Frontal cortex (tissue), 4 donors: ENCODE data around the gene SARDH. TPM values are rescaled to one million over a fixed set of nuclear protein-coding genes. Genes with fewer than 3 reads are reported as not detected.
"Not testable (repeated sequence)": the region's sequence is repeated elsewhere in the genome, so short reads cannot be mapped to it uniquely, and the experiment has no call there.

Source experiments
- DNase-seq, 2 donors: peaks; one replicate each; pipeline ENCODE4 v3.0.0; 2012; ENCODE audit warnings: low spot score in 2 of 2
- FAIRE-seq: peaks from 2 replicates; lab custom pipeline; 2012; peaks lifted over from hg19 to GRCh38; lab: Jason Lieb, UNC
- total RNA-seq: library from RNA; depleted of rRNA; stranded (reverse); fragments of >200 nt; gene quantifications from one replicate; pipeline ENCODE4 v1.2.3, GENCODE V29; 2014
- donor health status: control.
- donor health status: control.
- donor health status: control.

Gene SARDH
- total RNA-seq, 1 donor from 2014 or later: 1.6 TPM

DNA sequence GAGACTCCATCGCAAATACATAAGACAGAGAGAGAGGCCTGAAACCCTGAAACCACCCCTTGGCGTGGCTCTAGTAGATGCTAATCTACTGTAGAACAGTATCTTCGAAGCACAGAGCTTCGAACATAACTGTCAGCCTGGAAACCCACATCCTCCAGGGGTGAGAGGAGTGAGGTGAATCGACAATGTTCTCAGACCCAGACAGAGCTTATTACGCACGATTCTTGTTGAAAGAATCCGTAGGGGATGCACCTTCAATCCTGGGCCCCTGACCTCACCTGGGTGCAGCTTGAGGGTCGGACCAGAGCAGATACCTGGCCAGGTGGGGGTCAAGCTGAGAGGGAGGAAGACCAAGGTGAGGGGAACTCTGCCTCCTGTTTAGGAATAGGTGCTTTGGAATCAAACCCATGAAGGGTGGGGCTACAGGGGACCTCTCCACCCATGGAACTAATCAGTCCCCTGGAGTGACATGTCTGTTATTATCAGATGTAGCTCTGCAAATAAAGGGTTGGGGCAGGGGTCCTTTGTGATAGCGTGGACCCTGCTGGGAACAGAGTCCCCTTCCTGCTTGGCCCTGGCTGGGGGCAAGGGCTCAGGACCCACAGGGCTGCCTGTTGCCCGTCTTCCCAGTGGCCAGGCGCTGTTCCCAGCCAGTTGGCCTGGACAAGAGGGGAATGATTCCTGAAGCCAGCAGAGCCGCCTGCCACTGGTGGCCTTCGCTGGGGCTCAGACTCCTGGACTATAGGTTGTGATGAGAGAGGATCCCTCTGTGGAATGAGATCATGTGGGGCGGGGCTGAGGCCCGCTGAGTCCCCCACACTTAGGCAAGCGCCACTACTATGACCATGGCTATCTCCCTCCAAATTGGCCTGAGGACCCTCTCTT, 60.8 kb downstream of the SARDH start:
- FAIRE-seq (no peak), DNase-seq (no peak)

DNA sequence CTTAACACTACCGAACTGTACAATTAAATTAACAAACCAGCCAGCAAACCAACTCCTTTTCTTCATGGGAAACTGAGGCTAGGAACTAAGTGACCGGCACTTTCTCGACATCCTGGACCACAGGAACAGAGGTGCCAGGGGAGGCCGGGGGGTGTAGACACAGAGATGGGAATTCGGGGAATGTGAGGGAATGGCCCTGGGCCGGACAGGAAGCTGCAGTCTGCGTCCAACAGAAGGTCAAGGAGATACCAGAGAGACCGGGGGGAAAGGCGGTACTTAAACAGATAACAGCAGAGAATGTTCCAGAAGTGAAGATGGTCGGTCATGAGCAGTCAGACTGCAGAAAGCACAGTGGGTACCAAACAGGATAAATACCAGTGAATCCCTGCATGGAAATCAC, 61.7 kb downstream of the SARDH start:
- DNase-seq (no peak), FAIRE-seq (no peak)

DNA sequence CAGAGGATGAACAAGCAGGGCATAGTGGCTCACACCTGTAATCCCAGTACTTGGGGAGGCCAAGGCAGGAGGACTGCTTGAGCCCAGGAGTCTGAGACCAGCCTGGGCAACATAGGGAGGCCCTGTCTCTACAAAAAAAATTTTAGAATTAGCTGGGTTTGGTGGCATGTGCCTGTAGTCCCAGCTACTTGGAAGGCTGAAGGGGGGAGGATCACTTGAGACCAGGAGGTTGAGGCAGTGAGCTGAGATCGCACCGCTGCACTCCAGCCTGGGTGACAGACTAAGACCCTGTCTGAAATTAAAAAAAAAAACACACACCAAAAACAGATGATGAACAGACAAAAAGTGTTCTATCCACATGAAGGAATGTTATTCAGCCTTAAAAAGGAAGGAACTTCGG, 62.4 kb downstream of the SARDH start:
- DNase-seq, FAIRE-seq: not testable (repeated sequence)

DNA sequence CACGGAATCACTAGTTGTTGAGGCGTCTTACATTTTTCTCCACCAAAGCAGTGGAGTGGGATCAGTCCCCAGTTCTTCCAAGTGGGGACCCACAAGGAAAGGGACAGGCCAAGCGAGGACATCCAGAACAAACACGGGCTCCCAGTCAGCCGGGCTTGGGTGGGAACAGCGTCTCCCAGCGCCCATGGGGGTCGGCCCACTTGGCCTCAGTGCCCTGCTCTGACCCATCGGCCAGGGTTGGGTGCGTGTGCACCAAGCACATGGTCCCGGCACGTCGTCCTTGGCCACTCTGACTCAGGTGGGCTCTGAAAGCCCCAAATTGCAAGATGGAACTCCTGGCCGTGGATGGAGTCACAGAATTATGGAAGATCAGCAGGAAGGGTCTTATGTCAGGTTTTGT, 64.1 kb downstream of the SARDH start:
- no peak for DNase-seq
- no peak for FAIRE-seq

DNA sequence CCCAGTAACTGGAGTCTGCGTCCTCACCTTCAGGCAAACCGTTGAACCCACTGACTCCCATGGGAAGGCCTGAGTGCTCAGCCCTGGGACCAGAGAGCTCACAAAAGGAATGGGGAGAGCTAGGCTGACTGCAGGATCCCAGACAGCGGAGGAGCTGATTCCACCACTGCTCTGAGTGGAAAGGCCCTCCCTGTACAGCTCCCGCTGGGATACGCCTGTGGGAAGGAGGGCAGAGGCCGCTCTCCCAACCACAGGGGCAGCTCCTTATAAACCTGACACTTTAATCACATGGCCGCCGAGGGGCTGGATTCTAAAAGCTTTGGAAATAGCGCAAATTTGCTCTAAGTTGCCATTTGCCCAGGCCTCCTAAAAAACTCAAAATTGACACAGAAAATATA, 64.9 kb downstream of the SARDH start:
- no peak for FAIRE-seq

DNA sequence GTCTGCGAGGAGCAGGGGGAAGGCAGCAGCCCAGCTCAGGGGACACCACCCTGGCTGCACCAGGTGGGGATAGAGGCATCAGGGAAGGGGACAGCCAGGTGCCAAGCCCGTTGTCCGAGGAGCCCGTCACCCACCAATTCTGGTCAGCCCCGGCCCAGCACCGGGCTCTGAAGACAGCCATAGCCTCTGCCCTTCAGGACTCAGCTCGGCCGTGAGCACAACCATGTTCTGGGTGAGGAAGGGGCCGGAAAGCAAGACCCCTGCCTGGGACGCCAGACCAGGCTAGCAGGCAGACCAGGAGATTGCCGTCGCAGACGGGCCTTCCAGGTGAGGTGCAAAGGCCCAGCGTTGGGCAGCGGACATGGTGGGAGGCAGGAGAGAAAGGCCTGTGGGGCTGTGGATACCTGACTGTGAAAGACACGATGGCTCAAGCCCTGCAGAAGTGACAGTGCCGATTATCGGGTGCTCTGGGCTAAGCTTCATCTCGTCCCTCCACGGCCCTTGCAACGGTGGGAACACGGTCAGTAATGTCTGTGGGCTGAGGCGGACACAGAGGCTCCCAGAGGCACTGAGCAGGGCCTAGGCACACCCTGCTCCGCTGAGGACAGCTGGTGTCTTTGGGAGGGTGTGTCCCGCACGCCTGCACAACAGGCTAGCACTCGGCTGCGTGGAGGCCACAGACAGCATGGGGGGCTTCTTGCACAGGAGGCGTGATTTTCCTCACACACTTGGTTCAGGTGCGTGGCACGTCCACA, 65.5 kb downstream of the SARDH start:
- FAIRE-seq (no peak), DNase-seq (no peak)

More for the DNA sequence above, 64.9 kb downstream of the SARDH start:
- no peak for DNase-seq

DNA sequence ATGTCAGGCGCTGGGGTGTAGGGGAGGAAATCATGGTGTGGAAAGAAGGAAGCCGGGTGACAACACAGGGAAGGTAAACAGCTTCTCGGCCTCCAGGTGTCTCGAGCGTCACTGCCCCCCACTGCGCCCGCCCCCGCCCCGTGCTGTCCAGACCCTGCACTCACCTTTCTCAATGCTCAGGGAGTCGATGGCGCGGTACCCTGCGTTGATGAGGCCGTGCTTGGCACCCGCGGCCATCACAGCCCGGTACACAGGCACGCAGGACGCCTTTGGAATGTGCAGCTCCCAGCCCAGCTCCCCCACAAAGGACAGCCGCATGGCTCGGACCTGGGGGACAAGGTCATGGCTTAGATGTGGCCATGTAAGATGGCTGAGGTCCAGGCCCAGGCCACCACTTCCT, 66.8 kb downstream of the SARDH start:
- FAIRE-seq (no peak), DNase-seq (no peak)

DNA sequence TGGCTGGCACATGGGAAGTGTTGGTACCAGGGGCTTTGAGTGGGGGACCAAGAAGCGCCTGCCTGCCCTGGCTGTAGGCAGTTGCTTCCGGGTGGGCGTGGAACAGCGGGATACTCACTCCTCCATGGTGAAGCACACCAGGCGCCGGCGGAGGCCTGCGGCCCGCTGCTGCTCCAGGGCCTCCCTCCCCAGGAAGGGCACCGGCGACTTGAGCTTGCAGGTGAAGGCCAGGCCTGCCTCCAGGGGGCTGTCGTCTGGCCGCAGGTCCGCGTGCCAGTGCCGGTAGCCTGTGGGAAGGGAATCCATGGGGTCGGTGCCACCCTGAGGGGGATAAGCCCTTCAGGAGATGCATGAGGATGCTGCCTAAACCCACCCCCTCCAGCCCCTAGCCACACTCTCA, 67.7 kb downstream of the SARDH start:
- FAIRE-seq: no peak
- no peak for DNase-seq

DNA sequence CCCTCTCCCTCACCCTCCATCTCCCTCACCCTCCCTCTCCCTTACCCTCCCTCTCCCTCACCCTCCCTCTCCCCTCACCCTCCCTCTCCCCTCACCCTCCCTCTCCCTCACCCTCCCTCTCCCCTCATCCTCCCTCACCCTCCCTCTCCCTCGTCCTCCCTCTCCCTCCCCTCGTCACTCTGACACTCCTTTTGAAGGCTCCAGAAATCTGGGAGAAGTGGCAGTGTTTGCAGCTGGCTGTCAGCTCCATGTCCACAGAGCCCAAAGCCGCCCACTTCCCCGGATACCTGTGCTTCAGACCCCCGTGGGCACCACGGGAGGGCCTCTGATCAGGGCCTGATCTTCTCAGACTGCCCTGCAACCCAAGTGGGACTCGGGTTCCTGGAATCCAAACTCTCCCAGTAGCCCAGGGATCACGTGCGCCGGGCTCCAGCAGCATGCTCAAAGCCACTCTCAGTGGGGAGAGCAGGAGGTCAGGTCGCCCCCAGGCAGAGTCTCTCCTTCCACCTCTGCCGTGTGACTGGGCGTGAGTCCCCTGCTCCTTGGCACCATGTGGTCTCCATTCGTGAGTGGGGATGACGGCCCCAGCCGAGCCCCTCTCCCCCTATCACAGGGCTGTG, 68.9 kb downstream of the SARDH start:
- DNase-seq: no peak
- no peak for FAIRE-seq

DNA sequence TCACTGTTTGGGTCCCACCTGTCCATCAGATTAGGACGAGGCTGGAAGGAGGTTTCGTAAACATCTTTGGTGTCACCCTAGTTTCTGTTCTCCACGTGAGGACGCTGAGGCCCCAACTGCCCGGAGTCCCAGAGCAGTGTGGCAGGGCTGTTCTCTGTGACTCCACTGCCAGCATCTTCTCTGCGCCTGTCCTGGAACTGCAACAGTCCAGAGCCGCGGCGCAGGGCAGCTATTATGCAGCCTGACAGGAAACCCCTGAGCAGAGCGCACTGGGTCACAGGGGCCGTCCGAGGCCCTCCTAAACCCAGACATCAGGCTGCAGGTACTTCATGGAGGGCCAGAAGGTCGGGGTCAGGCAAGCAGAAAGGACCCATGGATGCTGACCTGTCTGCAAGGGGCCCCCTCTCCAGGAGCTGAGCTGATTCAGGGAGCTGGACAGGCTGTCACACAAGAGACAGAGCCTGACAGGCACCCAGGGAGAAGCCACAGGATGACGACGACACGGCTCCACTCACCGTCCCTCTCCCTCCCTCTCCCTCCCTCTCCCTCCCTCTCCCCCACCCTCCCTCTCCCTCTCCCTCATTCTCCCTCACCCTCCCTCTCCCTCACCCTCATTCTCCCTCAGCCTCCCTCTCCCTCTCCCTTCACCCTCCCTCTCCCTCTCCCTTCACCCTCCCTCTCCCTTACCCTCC, 70.2 kb downstream of the SARDH start:
- DNase-seq (no peak), FAIRE-seq (no peak)

DNA sequence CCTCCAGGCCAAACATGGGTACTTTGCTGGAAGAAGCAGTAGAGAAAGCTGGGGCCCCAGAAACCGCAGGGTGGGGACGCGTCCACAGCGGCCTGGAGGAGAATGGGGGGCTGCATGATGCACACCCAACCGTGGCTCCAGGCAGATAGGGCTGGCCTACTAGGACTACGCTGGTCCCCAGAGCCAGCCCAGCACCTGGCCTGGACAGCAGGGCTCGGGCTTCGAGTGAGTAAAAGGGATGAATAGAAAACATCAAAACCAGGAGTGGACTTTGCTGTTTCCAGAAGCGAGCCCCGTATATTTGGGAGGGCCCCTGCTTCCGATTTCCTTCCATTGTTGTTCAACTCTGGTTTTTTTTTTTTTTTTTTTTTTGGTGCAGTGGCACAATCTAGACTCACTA, 71.3 kb downstream of the SARDH start:
- DNase-seq (no peak), FAIRE-seq (no peak)

DNA sequence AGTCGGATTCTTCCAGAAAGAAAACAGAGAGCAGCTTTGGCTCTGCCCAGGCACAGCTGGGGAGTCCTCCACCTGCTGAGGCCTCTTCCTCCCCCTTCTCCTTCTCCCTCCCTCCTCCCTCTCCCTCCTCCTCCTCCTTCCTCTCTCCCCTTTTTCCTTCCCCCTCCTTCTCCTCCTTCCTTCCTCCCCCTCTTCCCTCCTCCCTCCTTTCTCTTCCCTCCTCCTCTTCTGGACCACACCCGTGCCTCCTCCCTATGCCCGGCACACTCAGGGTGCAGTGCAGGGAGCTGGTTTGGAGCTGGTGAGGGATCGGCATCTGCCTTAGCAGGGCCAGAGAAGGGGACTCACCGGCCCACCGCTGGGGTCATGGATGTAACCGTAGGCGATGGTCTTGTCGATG, 71.8 kb downstream of the SARDH start:
- FAIRE-seq (no peak), DNase-seq (no peak)

DNA sequence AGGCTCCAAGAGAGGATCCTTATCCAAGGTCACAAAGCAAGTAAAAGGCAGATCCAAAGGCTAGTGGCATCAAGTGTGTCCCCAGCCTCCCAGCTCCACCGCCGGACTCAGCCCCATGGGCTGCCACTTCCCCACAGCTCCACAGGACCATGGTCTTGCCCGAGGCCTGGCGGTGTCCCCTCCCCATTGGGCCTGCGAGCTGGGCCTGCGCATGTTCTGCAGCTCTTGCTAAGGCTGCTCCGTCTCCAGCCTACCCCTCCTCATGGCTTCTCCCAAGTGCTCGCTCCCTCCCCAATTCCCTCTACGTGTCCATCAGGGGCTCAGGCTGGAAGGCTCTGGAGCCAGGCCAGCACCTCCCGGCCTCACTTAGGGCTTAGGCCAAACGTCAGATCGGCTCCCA, 72.6 kb downstream of the SARDH start:
- FAIRE-seq (no peak), DNase-seq (no peak)

DNA sequence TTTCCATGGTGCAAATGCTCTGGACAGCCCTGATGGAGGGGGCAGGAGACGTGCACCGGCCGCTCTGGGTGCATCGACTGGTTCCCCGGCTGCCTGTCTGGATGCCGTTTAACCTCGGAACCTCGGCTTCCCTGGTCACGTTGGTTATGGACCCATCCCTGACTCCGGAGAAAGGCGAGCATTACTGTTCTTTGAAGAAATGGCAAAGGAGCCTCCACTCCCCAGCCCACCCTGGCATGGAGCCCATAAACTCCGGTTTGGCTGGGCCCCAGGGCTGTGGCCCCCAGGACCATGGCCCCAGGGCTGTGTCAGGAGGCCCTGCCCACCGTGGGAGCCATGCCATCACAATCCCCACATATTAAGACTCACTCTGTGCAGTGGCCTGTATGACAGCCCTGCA, 73.1 kb downstream of the SARDH start:
- no peak for DNase-seq
- no peak for FAIRE-seq

DNA sequence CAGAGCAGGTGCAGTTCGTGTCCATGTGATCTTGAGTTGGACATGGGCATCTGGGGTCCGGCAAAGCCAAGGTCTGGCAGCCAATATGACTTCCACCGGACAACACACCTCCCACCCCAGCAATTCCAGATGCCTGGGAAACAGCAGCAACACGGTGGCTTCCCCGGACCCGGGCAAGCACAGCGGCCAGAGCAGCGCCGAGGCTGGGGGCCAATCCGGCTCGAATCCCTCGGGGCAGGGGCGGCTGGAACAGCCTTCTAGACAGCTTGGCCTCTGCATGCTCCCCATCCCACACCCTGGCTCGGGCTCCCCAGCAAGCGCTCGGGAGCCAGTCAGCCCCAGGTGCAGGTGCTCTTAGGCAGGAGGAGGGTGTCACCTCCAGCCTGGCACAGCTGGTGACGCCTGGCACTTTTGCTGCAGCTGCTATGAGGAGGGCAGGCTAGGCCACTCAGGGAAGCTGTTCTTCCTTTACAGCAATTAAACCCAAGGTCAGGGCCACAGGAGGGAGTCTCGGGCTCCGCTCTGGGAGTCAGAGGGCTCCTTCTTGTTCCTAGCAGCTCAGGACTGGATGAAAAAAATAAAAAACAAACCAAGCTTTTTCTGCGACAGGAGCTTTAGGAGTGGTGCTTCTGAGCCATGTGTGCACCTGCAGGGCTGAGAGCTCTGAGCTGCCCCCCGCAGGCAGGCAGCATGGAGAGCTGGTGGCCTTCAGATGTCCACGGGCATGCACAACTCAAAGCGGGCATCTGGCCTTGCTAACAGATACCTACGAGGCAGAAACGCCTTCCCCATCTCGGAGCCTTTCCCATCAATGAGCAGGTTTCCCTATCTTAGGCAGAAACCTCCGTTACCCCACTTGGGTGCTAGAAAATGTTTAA, 73.7 kb downstream of the SARDH start:
- no peak for FAIRE-seq
- DNase-seq: peak in 1 of 2 donors; percentile 45

DNA sequence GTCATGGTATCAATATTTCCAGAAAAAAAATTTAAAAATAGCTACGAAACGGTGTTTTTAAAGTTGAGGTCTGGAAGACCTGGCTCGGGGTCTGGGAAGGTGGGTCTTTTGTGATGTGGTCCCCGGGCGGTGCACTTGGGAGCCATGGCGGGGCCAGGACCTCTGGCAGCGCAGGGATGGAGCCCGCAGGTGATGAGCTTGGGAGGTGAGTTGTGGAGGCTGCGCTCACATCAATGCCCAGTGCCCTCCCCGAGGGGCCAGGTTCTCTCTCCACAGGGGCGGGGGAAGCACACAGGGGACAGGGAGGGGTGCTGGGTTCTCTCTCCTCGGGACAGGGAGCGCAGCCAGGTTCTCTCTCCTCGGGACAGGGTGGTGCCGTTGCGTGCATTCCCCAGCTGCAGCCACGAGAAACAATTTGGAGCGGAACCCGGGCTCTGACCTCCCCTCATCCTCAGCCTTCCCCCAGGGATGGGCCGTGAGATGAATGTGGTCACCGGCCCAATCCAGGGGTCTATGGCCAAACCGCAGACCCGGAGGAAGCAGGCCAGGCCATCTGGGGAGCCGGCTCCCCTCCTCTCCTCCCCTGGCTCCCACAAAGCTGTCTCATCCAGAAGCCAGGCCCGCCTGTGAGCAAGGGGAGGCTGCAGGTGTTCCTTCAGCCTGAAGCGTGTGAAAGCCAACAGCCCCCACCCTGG, 76.2 kb downstream of the SARDH start:
- FAIRE-seq (no peak), DNase-seq (no peak)

DNA sequence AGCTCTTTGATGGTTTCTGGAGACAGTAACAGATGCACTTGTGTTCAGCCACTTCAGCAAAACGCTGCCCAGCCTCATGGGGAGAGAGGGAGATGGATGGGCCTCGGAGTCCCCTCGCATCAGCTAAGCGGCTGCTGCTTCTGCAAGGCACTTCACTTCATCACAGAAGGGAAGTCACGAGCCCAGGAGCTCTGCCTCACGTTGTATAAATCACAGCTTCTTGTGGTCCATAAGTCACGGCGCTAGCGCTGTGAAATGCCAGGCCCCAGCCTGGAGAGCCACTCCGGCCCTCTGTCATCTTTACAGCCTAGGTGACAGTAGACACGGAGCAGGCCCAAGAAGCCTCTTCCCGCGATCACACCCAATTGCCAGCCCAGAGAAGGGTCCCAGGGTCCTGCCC, 78.6 kb downstream of the SARDH start:
- no peak for FAIRE-seq
- DNase-seq: no peak
